H1 (cell line): ENCODE results near the gene SOX15. TPM values are rescaled to one million over a fixed set of nuclear protein-coding genes. Genes with fewer than 3 reads are reported as not detected.

ENCODE experiments used
- CTCF ChIA-PET: fragments of 300-600 bp; sonication (Branson Sonifier 250); formaldehyde crosslinking; loops from one replicate; lab custom pipeline; 2021; ENCODE audit not compliant: partially characterized antibody; lab: Charles Lee
- POLR2A ChIA-PET: fragments of 300-600 bp; sonication (Branson Sonifier 250); formaldehyde crosslinking; loops from one replicate; lab custom pipeline; 2021; ENCODE audit warnings: inconsistent platforms; ENCODE audit not compliant: partially characterized antibody; lab: Charles Lee
- DNase-seq, 2 experiments: peaks; one replicate each; pipeline versions ENCODE4 v3.0.0 to v3.0.0-alpha.2; 2010 to 2022; ENCODE audit warnings: low spot score in 2 of 2, low read depth in 1 of 2, mixed read lengths in 1 of 2
- FAIRE-seq: peaks from 2 replicates; lab custom pipeline; 2011; peaks lifted over from hg19 to GRCh38; lab: Jason Lieb, UNC
- H2AFZ ChIP-seq: 2 replicates; pipeline ENCODE4 v1.8.1; 2012; ENCODE audit warnings: low read length, inconsistent platforms
- H2AK5ac ChIP-seq: 2 replicates; pipeline ENCODE4 v1.6.1; 2013; ENCODE audit warnings: low read depth, low read length
- H2BK120ac ChIP-seq: replicated peaks from 2 replicates; pipeline ENCODE3; 2013; ENCODE audit warnings: low read depth, low read length, inconsistent platforms
- H2BK12ac ChIP-seq: 2 replicates; pipeline ENCODE4 v1.6.1; 2013; ENCODE audit warnings: low read depth, low read length
- H2BK15ac ChIP-seq: 2 replicates; pipeline ENCODE4 v1.6.1; 2013; ENCODE audit warnings: low read length
- H2BK20ac ChIP-seq: 2 replicates; pipeline ENCODE4 v1.6.1; 2013; ENCODE audit warnings: low read length
- H2BK5ac ChIP-seq: 2 replicates; pipeline ENCODE4 v1.6.1; 2013; ENCODE audit warnings: low read depth, low read length
- H3K14ac ChIP-seq: 2 replicates; pipeline ENCODE4 v1.6.1; 2013; ENCODE audit warnings: inconsistent platforms; ENCODE audit not compliant: insufficient read length
- H3K18ac ChIP-seq: 2 replicates; pipeline ENCODE4 v1.6.1; 2013; ENCODE audit warnings: low read length; ENCODE audit errors: extremely low read depth
- H3K23ac ChIP-seq: 2 replicates; pipeline ENCODE4 v1.6.1; 2013; ENCODE audit warnings: inconsistent platforms; ENCODE audit not compliant: insufficient read length
- H3K23me2 ChIP-seq: 2 replicates; pipeline ENCODE4 v1.6.1; 2013; ENCODE audit warnings: low read depth, low read length
- H3K27ac ChIP-seq: 2 replicates; pipeline ENCODE4 v1.6.1; 2011; ENCODE audit warnings: low read depth, low read length, inconsistent platforms
- H3K27me3 ChIP-seq, 4 experiments: replicated peaks in 1 of 4; 1 replicate in 1 of 4; 2 replicates in 3 of 4; pipeline versions ENCODE4 v1.6.1 to v1.8.1; 2011 to 2013; ENCODE audit warnings: low read length in 3 of 4, mild to moderate bottlenecking in 3 of 4, inconsistent platforms in 2 of 4, mixed read lengths in 2 of 4, moderate library complexity in 1 of 4; ENCODE audit not compliant: control insufficient read depth in 3 of 4, insufficient read depth in 3 of 4; ENCODE audit errors: extremely low read depth in 1 of 4
- H3K36me3 ChIP-seq, 4 experiments: 2 replicates each; pipeline versions ENCODE4 v1.6.1 to v1.8.1; 2011 to 2013; ENCODE audit warnings: mild to moderate bottlenecking in 4 of 4, low read length in 3 of 4, moderate library complexity in 2 of 4, control low read depth in 1 of 4, inconsistent platforms in 1 of 4; ENCODE audit not compliant: insufficient read depth in 4 of 4, control insufficient read depth in 2 of 4
- H3K4ac ChIP-seq: replicated peaks from 2 replicates; pipeline ENCODE3; 2013; ENCODE audit warnings: low read length, low read depth, mixed read lengths, inconsistent platforms; ENCODE audit not compliant: insufficient read length
- H3K4me1 ChIP-seq, 4 experiments: replicated peaks in 1 of 4; 1 replicate in 1 of 4; 2 replicates in 3 of 4; pipeline versions ENCODE4 v1.6.1 to v1.8.1; 2011 to 2013; ENCODE audit warnings: low read length in 3 of 4, inconsistent platforms in 2 of 4, mixed read lengths in 1 of 4; ENCODE audit not compliant: insufficient read depth in 4 of 4, control insufficient read depth in 3 of 4
- H3K4me2 ChIP-seq, 2 experiments: 2 replicates each; pipeline versions ENCODE4 v1.6.1 to v1.8.1; 2011 to 2013; ENCODE audit warnings: low read depth in 2 of 2, low read length in 2 of 2, control low read depth in 1 of 2, inconsistent platforms in 1 of 2, mild to moderate bottlenecking in 1 of 2; ENCODE audit not compliant: insufficient read depth in 1 of 2
- H3K4me3 ChIP-seq, 4 experiments: fragments of 200-600, 300-600 bp in 1 of 4; sonication (generic), shearing (Covaris generic), sonication (Bioruptor Twin) in 1 of 4; 2 replicates each; pipeline versions ENCODE4 v1.5.1 to v1.8.1; 2011 to 2016; ENCODE audit warnings: low read length in 4 of 4, low read depth in 3 of 4, control low read depth in 2 of 4, inconsistent platforms in 2 of 4, mild to moderate bottlenecking in 2 of 4, mixed read lengths in 1 of 4, moderate library complexity in 1 of 4; ENCODE audit not compliant: insufficient read depth in 2 of 4; ENCODE audit errors: extremely low read depth in 1 of 4
- H3K56ac ChIP-seq: replicated peaks from 2 replicates; pipeline ENCODE3; 2013; ENCODE audit warnings: low read depth, mild to moderate bottlenecking, mixed read lengths, low read length, inconsistent platforms; ENCODE audit not compliant: insufficient read length
- H3K79me1 ChIP-seq: 2 replicates; pipeline ENCODE4 v1.6.1; 2013; ENCODE audit warnings: low read depth, low read length, control low read depth
- H3K79me2 ChIP-seq, 2 experiments: 2 replicates each; pipeline versions ENCODE4 v1.6.1 to v1.8.1; 2012 to 2013; ENCODE audit warnings: low read length in 2 of 2, mild to moderate bottlenecking in 2 of 2, inconsistent platforms in 1 of 2; ENCODE audit not compliant: insufficient read depth in 2 of 2, control insufficient read depth in 1 of 2
- H3K9ac ChIP-seq, 4 experiments: replicated peaks in 1 of 4; 1 replicate in 1 of 4; 2 replicates in 3 of 4; pipeline versions ENCODE4 v1.6.1 to v1.8.1; 2011 to 2013; ENCODE audit warnings: low read depth in 3 of 4, low read length in 3 of 4, control low read depth in 2 of 4, mild to moderate bottlenecking in 2 of 4, moderate library complexity in 2 of 4, inconsistent platforms in 1 of 4; ENCODE audit errors: extremely low read depth in 1 of 4
- H3K9me3 ChIP-seq, 2 experiments: 2 replicates each; pipeline versions ENCODE4 v1.6.1 to v1.8.1; 2012 to 2013; ENCODE audit warnings: mild to moderate bottlenecking in 2 of 2, moderate library complexity in 2 of 2, control low read depth in 1 of 2, inconsistent platforms in 1 of 2, low read depth in 1 of 2, low read length in 1 of 2, mixed read lengths in 1 of 2; ENCODE audit not compliant: insufficient read depth in 2 of 2
- H4K20me1 ChIP-seq, 2 experiments: replicated peaks in 1 of 2; 2 replicates each; pipeline versions ENCODE3 to v1.8.1; 2011 to 2013; ENCODE audit warnings: inconsistent platforms in 2 of 2, low read length in 2 of 2, mild to moderate bottlenecking in 1 of 2; ENCODE audit not compliant: insufficient read depth in 2 of 2, control insufficient read depth in 1 of 2
- H4K5ac ChIP-seq: 2 replicates; pipeline ENCODE4 v1.6.1; 2013; ENCODE audit warnings: low read length, low read depth, mixed read lengths, inconsistent platforms; ENCODE audit not compliant: insufficient read length
- H4K8ac ChIP-seq: 2 replicates; pipeline ENCODE4 v1.8.0; 2013; ENCODE audit warnings: mild to moderate bottlenecking, moderate library complexity, low read length, inconsistent platforms; ENCODE audit not compliant: insufficient read depth; ENCODE audit errors: extremely low read depth
- H4K91ac ChIP-seq: replicated peaks from 2 replicates; pipeline ENCODE3; 2013; ENCODE audit warnings: low read length, mixed read lengths, inconsistent platforms; ENCODE audit not compliant: insufficient read length
- ASH2L ChIP-seq: fragments of 200-600, 300-600 bp; sonication (generic); IDR thresholded peaks from one replicate; pipeline ENCODE4 v1.7.1; 2017; ENCODE audit warnings: low read length
- CTBP2 ChIP-seq: IDR thresholded peaks from 2 replicates; pipeline ENCODE4 v1.7.0; 2011; ENCODE audit warnings: borderline replicate concordance, mild to moderate bottlenecking, moderate library complexity, mixed read lengths, low read length; ENCODE audit not compliant: insufficient read depth, insufficient read length
- NANOG ChIP-seq: IDR thresholded peaks from 2 replicates; pipeline ENCODE4 v1.6.1; 2011; ENCODE audit warnings: low read length, low read depth, mild to moderate bottlenecking, inconsistent platforms; ENCODE audit not compliant: insufficient read depth, poor library complexity, severe bottlenecking
- POU5F1 ChIP-seq: IDR thresholded peaks from 2 replicates; pipeline ENCODE4 v1.6.1; 2011; ENCODE audit warnings: low read depth, mild to moderate bottlenecking, low read length, moderate library complexity
- RFX5 ChIP-seq: IDR thresholded peaks from 2 replicates; pipeline ENCODE4 v1.6.1; 2011; ENCODE audit warnings: low read depth, low read length, improper control_type of control experiment, borderline replicate concordance
- RXRA ChIP-seq: IDR thresholded peaks from 2 replicates; pipeline ENCODE4 v1.6.1; 2011; ENCODE audit warnings: low read depth, mild to moderate bottlenecking, low read length, moderate library complexity; ENCODE audit not compliant: insufficient read depth
- SRF ChIP-seq: IDR thresholded peaks from 2 replicates; pipeline ENCODE4 v1.6.1; 2011; ENCODE audit warnings: mild to moderate bottlenecking, low read depth, low read length, moderate library complexity
- USF2 ChIP-seq: IDR thresholded peaks from 2 replicates; pipeline ENCODE4 v1.6.1; 2011; ENCODE audit warnings: low read length, improper control_type of control experiment
- WGBS, 2 experiments: shearing (Covaris generic) in 1 of 2; methylation state at CpG; one replicate each; pipeline versions ENCODE4 v1.1.6 to v1.1.7; 2013 to 2015; ENCODE audit warnings: low lambda C conversion rate in 2 of 2, mixed read lengths in 2 of 2, inconsistent platforms in 1 of 2, low coverage in 1 of 2, missing lambda C conversion rate in 1 of 2; ENCODE audit not compliant: insufficient replicate concordance in 2 of 2, insufficient coverage in 1 of 2, insufficient read length in 1 of 2; ENCODE audit errors: extremely low coverage in 1 of 2, missing lambda C conversion rate in 1 of 2; 5-methylcytosine and 5-hydroxymethylcytosine counted together
- polyA plus RNA-seq, 7 experiments: library from polyadenylated mRNA; depleted of rRNA in 3 of 7; stranded (reverse) in 5 of 7; unstranded in 2 of 7; fragments of >200 nt in 5 of 7; fragments of 200-250 nt in 2 of 7; gene quantifications; 1 replicate in 5 of 7; 2 replicates in 1 of 7; 4 replicates in 1 of 7; pipeline versions ENCODE4 v1.2.1 to v1.2.3, GENCODE V29; 2011 to 2013; ENCODE audit warnings: missing spikeins in 2 of 7, mixed read lengths in 2 of 7
- total RNA-seq: library from RNA; stranded (reverse); fragmentation: NEBNext Ultra II Directional; extraction: Animal tissue kit (Norgen Biotek cat#: 25700); gene quantifications from 2 replicates; pipeline ENCODE4 v1.2.1, GENCODE V29; 2021
- TF ChIP-seq, protein P1 (sequence below): IDR thresholded peaks from 2 replicates; pipeline ENCODE4 v1.6.1; 2012; ENCODE audit warnings: inconsistent platforms
- TF ChIP-seq, protein P2 (sequence below): IDR thresholded peaks from 2 replicates; pipeline ENCODE4 v1.6.1; 2011; ENCODE audit warnings: low read depth, mild to moderate bottlenecking, low read length; ENCODE audit not compliant: insufficient read depth

Gene SOX15
- total and polyA plus RNA-seq, 2 of the 8 experiments (the other 6 are each of a cell fraction or from before 2014, with no cell fraction given): 14.3 to 26.8 TPM

DNA sequence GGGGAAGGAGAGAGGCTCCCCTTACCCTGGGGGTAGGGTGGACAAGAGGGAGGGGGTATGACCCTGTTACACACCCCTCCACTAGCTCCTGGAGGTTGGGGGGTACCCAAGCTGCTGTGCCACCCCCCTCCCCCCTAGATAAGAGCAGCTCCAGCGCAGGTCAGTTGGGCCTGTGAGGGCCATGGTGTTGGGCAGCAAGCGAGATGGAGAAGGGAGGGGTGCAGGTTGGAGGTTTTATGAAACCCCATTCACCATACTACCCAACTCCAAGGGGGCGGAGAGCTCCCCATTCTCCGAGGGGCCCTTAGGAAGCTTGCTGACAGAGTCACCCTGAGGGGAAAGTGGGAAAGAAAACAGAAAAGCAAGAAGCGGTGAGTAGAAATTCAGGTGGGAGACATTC is 1.7 kb upstream of the SOX15 start:
- H3K79me1 ChIP-seq: no peaks in the 10 kb centered on the region; the same call in 1 of the 2 replicates
- ChIA-PET CTCF (interaction anchor here (0.9 to 2.4 kb wide), 5 partner anchors 10 to 96 kb away, joined by 3 to 10 read pairs (median 4); partner anchors contain the start of genes CD68 and WRAP53), POLR2A (interaction anchor here (0.9 to 28.5 kb wide), 8 partner anchors 10 to 95 kb away, joined by 3 to 1144 read pairs (median 11); partner anchors contain the start of genes CD68, FXR2, SAT2 and SENP3)
- H2BK5ac ChIP-seq: peak overlapping the region; percentile 66
- H3K27me3 ChIP-seq: no peaks in the 10 kb centered on the region
- H3K4me2 ChIP-seq: peak overlapping the region in 1 of 2 experiments; percentile 71; a peak in 3 of 4 replicates
- H4K5ac ChIP-seq: no peak overlapping the region
- no peak overlapping the region for H3K14ac ChIP-seq
- peaks cover 17 to 60% (median 43%) of the 10 kb centered on the region in 4 experiments for H3K36me3 ChIP-seq
- H4K8ac ChIP-seq: no peak overlapping the region; the same call in 1 of the 2 replicates
- peak overlapping the region; percentile 87 for H3K27ac ChIP-seq
- 0 out of 2 replicates have a peak overlapping the region, but pooled peaks have one; percentile 19 for H2AK5ac ChIP-seq
- no peak overlapping the region for H3K23ac ChIP-seq
- H3K4ac ChIP-seq: no peak overlapping the region
- H3K56ac ChIP-seq: no peak overlapping the region
- no peak overlapping the region for H2BK120ac ChIP-seq
- no peak overlapping the region for H2BK20ac ChIP-seq
- no peaks in the 10 kb centered on the region for H3K79me2 ChIP-seq
- H3K9ac ChIP-seq: no peak overlapping the region
- H3K4me3 ChIP-seq: peak overlapping the region in 1 of 4 experiments; percentile 23; a peak in 1 of 8 replicates
- H3K18ac ChIP-seq: no peak overlapping the region; the same call in 1 of the 2 replicates
- no peak overlapping the region for H4K91ac ChIP-seq
- no peak overlapping the region for H2BK15ac ChIP-seq
- 95% methylated on average over 5 of the region's 5 CpGs; no CpG with 5 or more reads in 1 of the 2 experiments for WGBS, 2 experiments
- peaks cover 15% of the 10 kb centered on the region; the same call in 1 of the 2 replicates for H3K23me2 ChIP-seq
- no peaks in the 10 kb centered on the region for H3K9me3 ChIP-seq
- H4K20me1 ChIP-seq: peaks cover 0 to 2% of the 10 kb centered on the region in 2 experiments
- H2BK12ac ChIP-seq: 0 out of 2 replicates have a peak overlapping the region, but pooled peaks have one; percentile 17
- DNase-seq (no peak), FAIRE-seq (no peak)
- peaks cover 6 to 21% (median 18%) of the 10 kb centered on the region in 4 experiments for H3K4me1 ChIP-seq
- no peak overlapping the region for H2AFZ ChIP-seq
- TF ChIP-seq POU5F1 (no peak), RXRA (no peak), CTBP2 (no peak), ASH2L (no peak), USF2 (no peak), NANOG (no peak), RFX5 (no peak), SRF (no peak)
- TF ChIP-seq, protein P1, sequence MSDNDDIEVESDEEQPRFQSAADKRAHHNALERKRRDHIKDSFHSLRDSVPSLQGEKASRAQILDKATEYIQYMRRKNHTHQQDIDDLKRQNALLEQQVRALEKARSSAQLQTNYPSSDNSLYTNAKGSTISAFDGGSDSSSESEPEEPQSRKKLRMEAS: no peak
- TF ChIP-seq, protein P2, sequence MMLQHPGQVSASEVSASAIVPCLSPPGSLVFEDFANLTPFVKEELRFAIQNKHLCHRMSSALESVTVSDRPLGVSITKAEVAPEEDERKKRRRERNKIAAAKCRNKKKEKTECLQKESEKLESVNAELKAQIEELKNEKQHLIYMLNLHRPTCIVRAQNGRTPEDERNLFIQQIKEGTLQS: no peak
